ENCODE measurements around the gene SPRED2. TPM values are rescaled to one million over a fixed set of nuclear protein-coding genes. Genes with fewer than 3 reads are reported as not detected.

Gene SPRED2
- total and polyA plus RNA-seq, 4 donors, result 6.7 to 7.5 (median 7.1) TPM

- Histone ChIP-seq H3K27me3 (ENCODE audit: control insufficient read depth in 4 of 4, insufficient read depth in 4 of 4, low read length in 3 of 4) (no peaks in the 10 kb centered on the region), H3K36me3 (ENCODE audit: control insufficient read depth in 4 of 4, insufficient read depth in 3 of 4, low read depth in 1 of 4, low read length in 3 of 4) (no peaks in the 10 kb centered on the region), H3K9me3 (ENCODE audit: control insufficient read depth in 4 of 4, low read length in 3 of 4) (no peaks in the 10 kb centered on the region), H3K4me1 (ENCODE audit: control insufficient read depth in 4 of 4, insufficient read depth in 4 of 4, low read length in 3 of 4) (peaks cover 0 to 1% (median 0%) of the 10 kb centered on the region in 4 donors), H3K4me3 (ENCODE audit: low read depth in 1 of 3, low read length in 3 of 3) (no peak overlapping the region), H3K9ac (ENCODE audit: low read depth in 1 of 2, low read length in 2 of 2) (no peak overlapping the region), H3K27ac (ENCODE audit: low read depth in 1 of 2, low read length in 2 of 2) (no peak overlapping the region)
- 89% methylated on average over 3 of the region's 3 CpGs for WGBS
- TF ChIP-seq EGR1 (IDR thresholded peaks at IDR 0.05; ENCODE audit: low read depth in 2 of 2), result no peak
- no peak for TF ChIP-seq SP1 (IDR thresholded peaks at IDR 0.05)
- no peak for TF ChIP-seq YY1 (IDR thresholded peaks at IDR 0.05)
- TF ChIP-seq, protein P1, sequence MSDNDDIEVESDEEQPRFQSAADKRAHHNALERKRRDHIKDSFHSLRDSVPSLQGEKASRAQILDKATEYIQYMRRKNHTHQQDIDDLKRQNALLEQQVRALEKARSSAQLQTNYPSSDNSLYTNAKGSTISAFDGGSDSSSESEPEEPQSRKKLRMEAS (IDR thresholded peaks at IDR 0.05), result no peak
- TF ChIP-seq JUND (IDR thresholded peaks at IDR 0.05), result no peak
- TF ChIP-seq HNF4G (IDR thresholded peaks at IDR 0.05), result no peak
- no peak for TF ChIP-seq RAD21 (IDR thresholded peaks at IDR 0.05)
- TF ChIP-seq FOXA2 (IDR thresholded peaks at IDR 0.05), result no peak
- no peak for TF ChIP-seq RXRA (IDR thresholded peaks at IDR 0.05)
- no peak for TF ChIP-seq ZBTB33 (IDR thresholded peaks at IDR 0.05)
- TF ChIP-seq, protein P2, sequence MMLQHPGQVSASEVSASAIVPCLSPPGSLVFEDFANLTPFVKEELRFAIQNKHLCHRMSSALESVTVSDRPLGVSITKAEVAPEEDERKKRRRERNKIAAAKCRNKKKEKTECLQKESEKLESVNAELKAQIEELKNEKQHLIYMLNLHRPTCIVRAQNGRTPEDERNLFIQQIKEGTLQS (IDR thresholded peaks at IDR 0.05), result no peak
- no peak for TF ChIP-seq NR2F2 (IDR thresholded peaks at IDR 0.05)
- TF ChIP-seq HNF4A (conservative IDR thresholded peaks at IDR 0.05), result no peak
- no peak for TF ChIP-seq FOXA1 (IDR thresholded peaks at IDR 0.05)
- no peak for TF ChIP-seq TAF1 (conservative IDR thresholded peaks at IDR 0.05)
- no peak for DNase-seq (ENCODE audit: low spot score)
Observed at GRCh38 chr2:65450393-65450792, 18.0 kb upstream of the SPRED2 start.

- Histone ChIP-seq H3K9ac (ENCODE audit: low read depth in 1 of 2, low read length in 2 of 2) (no peak overlapping the region), H3K4me1 (ENCODE audit: control insufficient read depth in 4 of 4, insufficient read depth in 4 of 4, low read length in 3 of 4) (no peaks in the 10 kb centered on the region), H3K36me3 (ENCODE audit: control insufficient read depth in 4 of 4, insufficient read depth in 3 of 4, low read depth in 1 of 4, low read length in 3 of 4) (no peaks in the 10 kb centered on the region), H3K27ac (ENCODE audit: low read depth in 1 of 2, low read length in 2 of 2) (no peak overlapping the region), H3K9me3 (ENCODE audit: control insufficient read depth in 4 of 4, low read length in 3 of 4) (no peaks in the 10 kb centered on the region), H3K27me3 (ENCODE audit: control insufficient read depth in 4 of 4, insufficient read depth in 4 of 4, low read length in 3 of 4) (no peaks in the 10 kb centered on the region), H3K4me3 (ENCODE audit: low read depth in 1 of 3, low read length in 3 of 3) (no peak overlapping the region)
- no peak for DNase-seq (ENCODE audit: low spot score)
- 89% methylated on average over 5 of the region's 5 CpGs for WGBS
- TF ChIP-seq EGR1 (IDR thresholded peaks at IDR 0.05; ENCODE audit: low read depth in 2 of 2) (no peak), CTCF (IDR thresholded peaks at IDR 0.05; ENCODE audit: low read depth, low read length, missing input control) (no peak), FOXA2 (IDR thresholded peaks at IDR 0.05) (no peak), NR2F2 (IDR thresholded peaks at IDR 0.05) (no peak), ZBTB33 (IDR thresholded peaks at IDR 0.05) (no peak), HNF4A (conservative IDR thresholded peaks at IDR 0.05) (no peak), GABPA (IDR thresholded peaks at IDR 0.05 in 1 of 2, conservative IDR thresholded peaks at IDR 0.05 in 1 of 2) (no peak), RAD21 (IDR thresholded peaks at IDR 0.05) (no peak)
- TF ChIP-seq, protein P2 (IDR thresholded peaks at IDR 0.05), result no peak
Observed at GRCh38 chr2:65443509-65444186, 11.2 kb upstream of the SPRED2 start.
